ENCODE results near the gene ITGB2.

DNA sequence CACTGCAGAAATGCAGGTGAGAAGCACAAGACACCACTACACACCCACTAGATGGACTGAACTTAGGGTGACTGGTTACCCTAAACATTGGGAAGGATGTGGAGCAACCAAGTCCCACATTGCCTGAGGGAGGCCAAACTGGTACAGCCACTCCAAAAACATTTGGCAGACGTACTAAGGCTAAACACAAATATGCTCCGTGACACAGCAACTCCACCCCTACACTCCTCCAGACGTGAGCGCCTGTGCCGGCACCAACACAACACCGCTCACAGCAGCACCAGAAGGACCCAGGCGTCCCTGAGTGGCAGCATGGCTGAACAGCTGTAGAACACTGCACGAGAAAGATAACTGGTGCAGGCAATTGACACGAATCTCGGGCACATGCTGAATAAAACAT is 61.9 kb downstream of the ITGB2 start:
- TF ChIP-seq, protein P1, sequence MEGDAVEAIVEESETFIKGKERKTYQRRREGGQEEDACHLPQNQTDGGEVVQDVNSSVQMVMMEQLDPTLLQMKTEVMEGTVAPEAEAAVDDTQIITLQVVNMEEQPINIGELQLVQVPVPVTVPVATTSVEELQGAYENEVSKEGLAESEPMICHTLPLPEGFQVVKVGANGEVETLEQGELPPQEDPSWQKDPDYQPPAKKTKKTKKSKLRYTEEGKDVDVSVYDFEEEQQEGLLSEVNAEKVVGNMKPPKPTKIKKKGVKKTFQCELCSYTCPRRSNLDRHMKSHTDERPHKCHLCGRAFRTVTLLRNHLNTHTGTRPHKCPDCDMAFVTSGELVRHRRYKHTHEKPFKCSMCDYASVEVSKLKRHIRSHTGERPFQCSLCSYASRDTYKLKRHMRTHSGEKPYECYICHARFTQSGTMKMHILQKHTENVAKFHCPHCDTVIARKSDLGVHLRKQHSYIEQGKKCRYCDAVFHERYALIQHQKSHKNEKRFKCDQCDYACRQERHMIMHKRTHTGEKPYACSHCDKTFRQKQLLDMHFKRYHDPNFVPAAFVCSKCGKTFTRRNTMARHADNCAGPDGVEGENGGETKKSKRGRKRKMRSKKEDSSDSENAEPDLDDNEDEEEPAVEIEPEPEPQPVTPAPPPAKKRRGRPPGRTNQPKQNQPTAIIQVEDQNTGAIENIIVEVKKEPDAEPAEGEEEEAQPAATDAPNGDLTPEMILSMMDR (IDR thresholded peaks at IDR 0.05): no peak
- no peak for TF ChIP-seq EP300 (IDR thresholded peaks at IDR 0.05)
- TF ChIP-seq POLR2A (IDR thresholded peaks at IDR 0.05): no peak
